GM18505 (cell line): Measurements from ENCODE around the gene ANKLE1.

Source experiments
- ATAC-seq: cut with Tn5 transposase; IDR thresholded peaks from one replicate; pipeline ENCODE4 v1.9.1; 2021; ENCODE audit not compliant: unreplicated experiment
- POLR2A ChIP-seq: IDR thresholded peaks from 4 replicates; pipeline ENCODE4 v1.6.1; 2011; ENCODE audit warnings: borderline replicate concordance; ENCODE audit not compliant: insufficient read depth, insufficient read length; ENCODE audit errors: extremely low read depth

ANKLE1 gene

GRCh38 chr19:17335575-17335974 lies 53.9 kb downstream of the ANKLE1 start:
- no peak for ATAC-seq
- no peak for TF ChIP-seq POLR2A
